ENCODE results near the gene EVPL.

DNA sequence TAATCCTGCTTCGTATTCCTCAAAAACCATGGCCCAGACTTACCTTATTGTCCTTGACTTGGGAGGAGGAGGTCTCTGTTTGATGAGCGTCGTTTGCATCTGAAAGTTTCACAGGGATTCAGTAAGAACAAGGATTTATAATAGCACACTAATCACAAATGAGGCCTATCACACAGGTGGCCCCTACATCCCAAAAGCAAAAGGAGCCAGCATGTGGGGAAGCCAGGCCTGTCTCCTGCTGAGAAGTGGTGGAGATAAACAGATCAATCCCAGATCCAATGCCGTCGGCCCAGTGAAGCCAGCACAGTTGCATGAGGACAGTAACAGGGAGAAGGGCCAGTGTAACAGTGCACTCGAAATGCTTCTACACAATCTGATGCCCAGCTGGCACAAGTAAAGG, 13.3 kb upstream of the EVPL start:
- TF ChIP-seq CTCF (IDR thresholded peaks at IDR 0.05) = no peak
- TF ChIP-seq EZH2phosphoT487 (IDR thresholded peaks at IDR 0.05) = no peak

All from neural progenitor cell (in vitro differentiated cells).